ENCODE results near the gene COL4A4.

COL4A4 gene

GRCh38 chr2:227029426-227030105 lies 134.4 kb downstream of the COL4A4 start:
- DNase-seq = no peak

- DNase-seq = no peak
These were observed 138.5 kb downstream of the COL4A4 start for GRCh38 chr2:227025510-227025909.

- no peak for DNase-seq
These were observed 141.4 kb downstream of the COL4A4 start for GRCh38 chr2:227022608-227023007.

GRCh38 chr2:227020416-227020815 lies 143.6 kb downstream of the COL4A4 start:
- no peak for DNase-seq

GRCh38 chr2:227016894-227017293 lies 147.1 kb downstream of the COL4A4 start:
- no peak for DNase-seq

GRCh38 chr2:227013881-227014280 lies 150.1 kb downstream of the COL4A4 start:
- no peak for DNase-seq

- DNase-seq = no peak
These were observed 150.7 kb downstream of the COL4A4 start for GRCh38 chr2:227013330-227013729.

- DNase-seq = no peak
These were observed 153.6 kb downstream of the COL4A4 start for GRCh38 chr2:227010433-227010832.

- DNase-seq = no peak
These were observed 156.1 kb downstream of the COL4A4 start for GRCh38 chr2:227007940-227008339.

GRCh38 chr2:227007148-227007547 lies 156.9 kb downstream of the COL4A4 start:
- no peak for DNase-seq

GRCh38 chr2:227006189-227006897 lies 157.7 kb downstream of the COL4A4 start:
- no peak for DNase-seq

- DNase-seq = no peak
These were observed 159.5 kb downstream of the COL4A4 start for GRCh38 chr2:227004482-227004881.

GRCh38 chr2:227000123-227000522 lies 163.9 kb downstream of the COL4A4 start:
- DNase-seq = no peak

- DNase-seq = no peak
These were observed 164.3 kb downstream of the COL4A4 start for GRCh38 chr2:226999661-227000060.

GRCh38 chr2:226995625-226996041 lies 168.4 kb downstream of the COL4A4 start:
- no peak for DNase-seq

GRCh38 chr2:226994775-226995174 lies 169.2 kb downstream of the COL4A4 start:
- DNase-seq = no peak

- no peak for DNase-seq
These were observed 170.8 kb downstream of the COL4A4 start for GRCh38 chr2:226993171-226993570.

GRCh38 chr2:226991663-226992062 lies 172.3 kb downstream of the COL4A4 start:
- DNase-seq = no peak

- DNase-seq = no peak
These were observed 178.4 kb downstream of the COL4A4 start for GRCh38 chr2:226985583-226985946.

- DNase-seq = peak in 1 of 2 experiments; percentile 79
These were observed 179.0 kb downstream of the COL4A4 start for GRCh38 chr2:226984750-226985582.

GRCh38 chr2:226983895-226984749 lies 179.9 kb downstream of the COL4A4 start:
- no peak for DNase-seq

- no peak for DNase-seq
These were observed 182.1 kb downstream of the COL4A4 start for GRCh38 chr2:226981791-226982326.

Data from cerebellar nuclear complex (tissue), 1 donor.